GM18861 (cell line): Measurements from ENCODE around the gene MIPOL1.
"Not testable (repeated sequence)": the region's sequence is repeated elsewhere in the genome, so short reads cannot be mapped to it uniquely, and the experiment has no call there.

Source experiments
- ATAC-seq: cut with Tn5 transposase; IDR thresholded peaks from one replicate; pipeline ENCODE4 v1.9.1; 2021; ENCODE audit not compliant: unreplicated experiment

MIPOL1 gene

DNA sequence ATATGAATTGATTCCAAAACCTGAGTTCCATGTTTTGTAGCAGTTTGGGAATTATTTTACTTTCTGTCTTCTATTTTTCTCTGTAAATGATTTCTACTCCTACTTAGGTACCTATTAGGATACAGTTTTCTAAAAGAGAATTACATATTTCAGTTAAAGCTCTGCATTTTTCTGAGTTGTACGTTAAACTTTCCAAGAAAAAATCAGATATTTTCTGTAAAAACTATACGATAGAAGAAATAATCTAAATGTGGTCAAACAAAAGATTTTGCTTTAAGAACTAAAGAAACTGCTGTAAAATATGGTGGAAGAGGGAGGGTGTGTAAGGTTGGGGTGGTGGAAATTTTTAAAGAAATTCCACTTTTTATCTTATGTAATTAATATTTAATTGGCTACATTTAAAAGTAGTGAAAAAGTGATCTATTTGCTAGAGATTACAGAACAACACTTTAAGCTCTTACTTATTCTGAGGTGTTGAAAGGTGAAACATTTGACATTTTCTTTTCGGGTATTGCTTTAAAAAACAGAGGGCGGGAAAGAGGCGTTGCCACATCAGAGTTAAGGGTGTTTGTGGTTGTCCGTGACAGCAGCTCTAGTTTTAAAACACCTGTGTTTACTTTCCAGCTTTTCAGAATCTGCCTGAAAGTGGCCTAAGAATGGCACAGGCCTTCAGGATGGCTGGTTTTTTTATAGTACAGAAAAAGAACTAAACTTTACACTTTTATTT lies 187.3 kb downstream of the MIPOL1 start:
- ATAC-seq = no peak

- not testable (repeated sequence) for ATAC-seq
These were observed 199.6 kb downstream of the MIPOL1 start for GRCh38 chr14:37397157-37397940.

- ATAC-seq = no peak
These were observed 200.1 kb downstream of the MIPOL1 start for GRCh38 chr14:37397941-37398215.

GRCh38 chr14:37399517-37399916 lies 201.8 kb downstream of the MIPOL1 start:
- no peak for ATAC-seq

- ATAC-seq = no peak
These were observed 203.4 kb downstream of the MIPOL1 start for GRCh38 chr14:37401093-37401492.

DNA sequence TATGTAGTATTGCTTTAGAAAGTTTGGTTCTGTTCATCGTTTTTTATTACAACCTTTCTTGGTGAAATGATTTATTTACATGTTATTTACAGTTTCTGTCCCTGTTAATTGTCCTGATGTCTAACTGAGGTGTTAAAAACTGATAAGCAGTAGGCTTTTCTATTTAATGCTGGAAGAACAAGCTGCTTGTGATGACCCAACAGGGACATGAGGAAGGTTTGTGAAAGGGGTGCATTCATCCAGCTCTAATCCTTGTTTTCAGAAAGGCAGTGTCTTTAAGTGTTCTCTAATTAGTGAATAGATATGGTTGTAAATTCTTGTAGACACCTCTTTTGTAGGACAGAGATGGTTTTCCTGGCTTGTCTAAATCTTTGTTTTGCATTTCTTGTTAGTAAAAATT lies 205.9 kb downstream of the MIPOL1 start:
- ATAC-seq = no peak

DNA sequence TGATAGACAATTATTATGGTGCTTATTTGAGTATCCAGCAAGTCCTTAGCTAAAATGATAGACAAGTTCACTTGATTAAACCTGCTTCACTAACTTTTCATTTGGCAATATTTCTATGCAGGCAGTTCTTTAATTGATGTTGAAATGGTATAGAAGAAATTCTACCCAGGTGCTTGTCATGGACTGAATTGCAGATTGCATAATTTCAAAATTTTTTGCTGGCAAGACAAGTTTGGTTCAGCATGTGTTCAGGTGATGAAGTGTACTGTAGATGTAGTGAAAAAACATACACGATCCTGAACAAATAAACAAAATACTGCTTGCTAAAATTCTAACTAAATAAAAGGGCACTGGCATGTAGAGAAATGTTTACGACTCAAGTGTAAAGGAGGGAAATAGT lies 208.4 kb downstream of the MIPOL1 start:
- no peak for ATAC-seq

- ATAC-seq = no peak
These were observed 213.5 kb downstream of the MIPOL1 start for GRCh38 chr14:37411079-37411735.

- no peak for ATAC-seq
These were observed 215.3 kb downstream of the MIPOL1 start for GRCh38 chr14:37413050-37413449.

- ATAC-seq = no peak
These were observed 215.8 kb downstream of the MIPOL1 start for GRCh38 chr14:37413504-37414003.

DNA sequence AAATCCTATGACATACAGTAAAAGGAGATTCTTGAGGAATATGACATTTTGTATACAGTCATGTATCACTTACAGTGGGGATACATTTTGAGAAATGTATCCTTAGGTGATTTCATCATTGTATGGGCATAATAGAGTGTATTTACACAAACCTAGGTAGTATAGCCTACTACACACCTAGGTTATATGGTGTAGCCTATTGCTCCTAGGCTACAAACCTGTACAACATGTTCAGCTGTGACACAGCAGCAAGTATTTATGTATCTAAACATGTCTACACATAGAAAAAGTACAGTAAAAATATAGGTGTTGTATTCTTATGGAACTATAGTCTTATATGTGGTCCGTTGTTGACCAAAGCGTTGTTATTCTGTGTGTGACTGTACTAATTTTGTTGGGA lies 218.5 kb downstream of the MIPOL1 start:
- no peak for ATAC-seq

GRCh38 chr14:37417151-37417550 lies 219.4 kb downstream of the MIPOL1 start:
- ATAC-seq = no peak

DNA sequence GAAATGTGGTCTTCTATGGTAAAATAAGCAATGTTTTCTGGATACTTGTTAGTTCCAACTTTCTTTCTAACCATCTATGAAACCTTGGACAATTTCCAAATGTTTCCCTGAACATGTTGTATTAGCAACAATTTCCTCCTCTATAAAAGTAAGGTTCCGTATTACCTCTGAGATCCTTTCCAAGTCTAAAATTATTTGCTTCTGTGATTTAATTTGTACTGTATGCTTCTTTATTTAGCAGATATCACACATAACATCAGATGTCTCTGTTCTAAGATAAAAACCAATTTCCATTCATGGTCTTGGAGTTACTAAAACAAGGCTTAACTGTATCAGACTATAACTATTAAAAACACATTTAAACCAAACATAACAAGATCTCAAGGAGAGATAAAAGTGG lies 220.1 kb downstream of the MIPOL1 start:
- no peak for ATAC-seq

DNA sequence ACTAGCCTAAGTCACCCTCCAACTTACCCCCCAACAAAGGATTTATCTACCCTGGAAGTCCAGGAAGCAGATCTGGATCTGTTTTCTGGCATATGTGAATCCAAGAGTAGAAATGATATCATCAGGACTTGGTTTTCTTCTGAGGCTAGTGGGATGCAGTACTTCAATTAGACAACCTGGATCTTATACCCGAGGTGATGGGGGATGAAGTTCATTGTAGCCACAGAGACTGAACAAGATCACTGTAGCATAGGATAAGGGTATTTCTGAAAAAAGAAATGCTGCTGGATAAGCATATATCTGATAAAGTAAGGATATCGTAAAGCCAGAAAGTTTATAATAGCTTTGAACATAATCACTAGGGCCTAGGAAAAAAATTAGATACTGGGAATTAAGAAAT lies 222.9 kb downstream of the MIPOL1 start:
- no peak for ATAC-seq

GRCh38 chr14:37422319-37422718 lies 224.6 kb downstream of the MIPOL1 start:
- ATAC-seq = no peak

DNA sequence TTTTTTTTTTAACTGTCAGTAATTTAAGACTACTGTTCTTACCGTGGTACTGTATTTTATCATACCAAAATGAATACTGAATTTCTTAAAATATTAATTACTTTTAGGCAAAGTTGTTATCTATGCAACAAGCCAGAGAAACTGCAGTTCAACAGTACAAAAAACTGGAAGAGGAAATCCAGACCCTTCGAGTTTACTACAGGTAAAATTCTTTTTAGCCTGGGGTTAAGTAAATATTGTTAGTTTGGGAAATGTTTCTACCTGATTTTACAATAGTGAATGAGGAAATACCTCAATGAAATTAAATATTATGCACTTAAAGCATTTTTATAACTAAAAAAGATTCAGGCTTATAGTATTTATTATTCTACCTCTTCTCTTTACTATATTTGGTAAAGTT lies 225.0 kb downstream of the MIPOL1 start:
- ATAC-seq = no peak

- ATAC-seq = no peak
These were observed 231.2 kb downstream of the MIPOL1 start for GRCh38 chr14:37428954-37429353.

DNA sequence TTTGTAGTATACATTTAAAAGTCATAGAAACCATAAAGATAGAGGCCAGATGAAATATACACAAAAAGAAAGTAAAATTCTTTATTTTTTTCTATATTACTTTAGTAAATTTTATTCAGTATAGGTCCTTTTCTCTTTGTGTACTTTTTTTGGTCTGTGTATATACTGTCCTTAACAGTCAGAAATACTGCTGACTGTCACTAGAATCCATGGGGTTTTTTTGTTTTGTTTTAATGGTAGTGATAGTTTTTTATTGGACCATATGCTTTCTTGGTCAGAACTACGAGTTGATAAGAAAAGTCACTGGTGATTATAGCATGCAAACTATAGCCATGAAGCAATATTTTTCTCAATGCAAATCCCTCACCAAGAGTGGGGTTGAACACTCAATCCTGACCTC lies 231.9 kb downstream of the MIPOL1 start:
- no peak for ATAC-seq

DNA sequence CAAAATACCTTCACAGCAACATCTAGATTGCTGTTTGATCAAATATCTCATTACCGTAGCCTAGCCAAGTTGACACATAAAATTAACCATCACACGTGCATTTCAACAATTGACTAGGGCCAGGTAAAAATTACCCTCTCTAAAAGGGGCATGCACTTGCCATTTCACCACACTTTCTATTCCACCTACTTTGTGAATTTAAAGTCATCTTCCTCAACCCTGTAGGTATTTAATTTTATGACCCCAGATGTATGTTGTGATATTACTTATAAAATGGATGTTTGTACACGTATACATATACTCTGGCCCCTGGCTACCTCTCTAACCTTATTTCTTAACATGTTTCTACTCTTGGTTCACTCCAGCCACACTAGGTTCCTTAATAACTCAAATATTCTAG lies 237.1 kb downstream of the MIPOL1 start:
- no peak for ATAC-seq

- no peak for ATAC-seq
These were observed 238.8 kb downstream of the MIPOL1 start for GRCh38 chr14:37436519-37436918.

GRCh38 chr14:37437490-37437889 lies 239.8 kb downstream of the MIPOL1 start:
- no peak for ATAC-seq

GRCh38 chr14:37438444-37438843 lies 240.7 kb downstream of the MIPOL1 start:
- ATAC-seq = no peak
